Neural progenitor cell (in vitro differentiated cells): ENCODE results near the gene EXOC6B. TPM values are rescaled to one million over a fixed set of nuclear protein-coding genes. Genes with fewer than 3 reads are reported as not detected.

Experiments used
- DNase-seq: peaks from one replicate; pipeline ENCODE4 v3.0.0-alpha.2; 2016; ENCODE audit warnings: low spot score
- H2AFZ ChIP-seq: fragments of 200-600 bp; sonication (generic); replicated peaks from 2 replicates; pipeline ENCODE4 v1.6.1; 2016; ENCODE audit warnings: antibody characterized with exemption
- H3F3A ChIP-seq: fragments of 200-600 bp; sonication (generic); 2 replicates; pipeline ENCODE4 v1.6.1; 2016; ENCODE audit warnings: antibody characterized with exemption, low read depth
- H3K27ac ChIP-seq: fragments of 200-600 bp; sonication (generic); 2 replicates; pipeline ENCODE4 v1.5.1; 2016; ENCODE audit warnings: mild to moderate bottlenecking
- H3K27me3 ChIP-seq: fragments of 200-600 bp; sonication (generic); 2 replicates; pipeline ENCODE4 v1.6.1; 2016; ENCODE audit warnings: mild to moderate bottlenecking, moderate library complexity
- H3K36me3 ChIP-seq: fragments of 200-600 bp; sonication (generic); 2 replicates; pipeline ENCODE4 v1.5.1; 2016
- H3K4me1 ChIP-seq: fragments of 200-600 bp; sonication (generic); 2 replicates; pipeline ENCODE4 v1.6.1; 2016; ENCODE audit warnings: mixed run types
- H3K4me2 ChIP-seq: fragments of 200-600 bp; sonication (generic); 2 replicates; pipeline ENCODE4 v1.6.1; 2016
- H3K4me3 ChIP-seq: fragments of 200-600 bp; sonication (generic); 2 replicates; pipeline ENCODE4 v1.5.1; 2016
- H3K79me2 ChIP-seq: fragments of 200-600 bp; sonication (generic); 2 replicates; pipeline ENCODE4 v1.6.1; 2016; ENCODE audit warnings: low read depth
- H3K9ac ChIP-seq: fragments of 200-600 bp; sonication (generic); 2 replicates; pipeline ENCODE4 v1.6.1; 2016
- H3K9me3 ChIP-seq: fragments of 200-600 bp; sonication (generic); 2 replicates; pipeline ENCODE4 v1.5.1; 2016; ENCODE audit warnings: low read depth
- H4K20me1 ChIP-seq: fragments of 200-600 bp; sonication (generic); 2 replicates; pipeline ENCODE4 v1.6.1; 2016; ENCODE audit warnings: low read depth
- H3K27ac Mint-ChIP-seq: 3 replicates; pipeline ENCODE4 v1.8.0; 2021; ENCODE audit warnings: mixed read lengths
- H3K27me3 Mint-ChIP-seq: 2 replicates; pipeline ENCODE4 v1.8.0; 2022; ENCODE audit warnings: low read depth, mild to moderate bottlenecking, inconsistent platforms, moderate library complexity, mixed read lengths; ENCODE audit not compliant: insufficient read depth
- H3K36me3 Mint-ChIP-seq: 3 replicates; pipeline ENCODE4 v1.8.0; 2021; ENCODE audit warnings: mixed read lengths
- H3K4me1 Mint-ChIP-seq: 3 replicates; pipeline ENCODE4 v1.8.0; 2021; ENCODE audit warnings: mixed read lengths
- H3K4me3 Mint-ChIP-seq: 3 replicates; pipeline ENCODE4 v1.8.0; 2021; ENCODE audit warnings: mild to moderate bottlenecking, moderate library complexity, mixed read lengths
- H3K9me3 Mint-ChIP-seq: 3 replicates; pipeline ENCODE4 v1.8.0; 2020; ENCODE audit warnings: mixed read lengths
- EZH2 ChIP-seq: fragments of 200-600 bp; sonication (generic); IDR thresholded peaks from 2 replicates; pipeline ENCODE4 v1.6.1; 2017; ENCODE audit warnings: antibody characterized with exemption, mild to moderate bottlenecking, moderate library complexity
- EZH2phosphoT487 ChIP-seq: fragments of 200-600 bp; sonication (generic); IDR thresholded peaks from 2 replicates; pipeline ENCODE4 v1.6.1; 2017; ENCODE audit warnings: antibody characterized with exemption
- total RNA-seq: library from RNA; depleted of rRNA; stranded (reverse); fragments of >200 nt; gene quantifications from 2 replicates; pipeline ENCODE4 v1.2.3, GENCODE V29; 2015; ENCODE audit warnings: low replicate concordance
- TF ChIP-seq, protein P1 (sequence below): fragments of 200-600 bp; sonication (generic); IDR thresholded peaks from 2 replicates; pipeline ENCODE4 v1.5.1; 2017; ENCODE audit warnings: antibody characterized with exemption, mild to moderate bottlenecking

EXOC6B gene
- total RNA-seq, 1 donor from 2014 or later: 41.2 TPM

DNA sequence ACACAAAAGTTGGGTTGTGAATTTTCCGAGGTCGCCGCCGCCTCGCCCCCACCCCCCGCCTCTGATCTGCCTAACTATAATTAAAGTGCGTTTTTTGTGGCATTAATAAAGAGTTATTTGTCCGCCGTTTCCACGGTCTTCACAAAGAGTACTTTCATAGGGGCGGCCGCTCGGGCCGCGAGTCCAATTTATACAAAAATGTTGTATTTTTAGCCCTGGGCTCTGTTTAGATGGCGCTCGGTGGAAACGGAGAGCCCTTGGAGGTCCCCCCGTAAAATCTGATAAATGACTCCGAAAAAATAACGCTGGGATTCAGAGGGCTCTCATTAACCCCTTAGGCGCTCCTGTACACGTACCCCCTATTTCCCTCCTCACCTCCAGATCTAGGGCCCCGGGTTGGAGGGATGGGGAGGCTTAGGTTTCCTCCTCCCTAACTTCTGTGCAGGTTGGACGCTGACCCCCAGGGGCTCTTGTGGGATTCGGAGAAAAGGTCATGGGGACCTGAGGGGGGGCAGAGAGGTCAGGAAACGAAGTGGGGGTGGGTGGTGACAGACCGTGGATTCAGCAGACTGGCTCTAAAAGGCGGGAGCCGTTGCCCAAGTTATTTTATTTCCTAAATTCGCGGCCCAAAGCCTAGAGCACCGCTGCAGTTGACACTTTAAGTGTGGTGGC, 680.0 kb downstream of the EXOC6B start:
- Mint-ChIP-seq H3K27ac (no peak overlapping the region), H3K36me3 (no peaks in the 10 kb centered on the region), H3K4me3 (peak overlapping the region; percentile 81), H3K9me3 (peaks cover 2% of the 10 kb centered on the region), H3K4me1 (peaks cover 47% of the 10 kb centered on the region), H3K27me3 (peaks cover 66% of the 10 kb centered on the region)
- H3K9ac ChIP-seq: no peak overlapping the region
- peaks cover 50% of the 10 kb centered on the region for H3K4me1 ChIP-seq
- H3K27ac ChIP-seq: no peak overlapping the region
- no peaks in the 10 kb centered on the region for H3K36me3 ChIP-seq
- no peak for DNase-seq
- H3K9me3 ChIP-seq: no peaks in the 10 kb centered on the region
- peaks cover 45% of the 10 kb centered on the region for H4K20me1 ChIP-seq
- H3K4me2 ChIP-seq: peak overlapping the region; percentile 81
- no peak overlapping the region for H2AFZ ChIP-seq
- H3F3A ChIP-seq: peaks cover 28% of the 10 kb centered on the region
- peak overlapping the region; percentile 61 for H3K4me3 ChIP-seq
- TF ChIP-seq, protein P1, sequence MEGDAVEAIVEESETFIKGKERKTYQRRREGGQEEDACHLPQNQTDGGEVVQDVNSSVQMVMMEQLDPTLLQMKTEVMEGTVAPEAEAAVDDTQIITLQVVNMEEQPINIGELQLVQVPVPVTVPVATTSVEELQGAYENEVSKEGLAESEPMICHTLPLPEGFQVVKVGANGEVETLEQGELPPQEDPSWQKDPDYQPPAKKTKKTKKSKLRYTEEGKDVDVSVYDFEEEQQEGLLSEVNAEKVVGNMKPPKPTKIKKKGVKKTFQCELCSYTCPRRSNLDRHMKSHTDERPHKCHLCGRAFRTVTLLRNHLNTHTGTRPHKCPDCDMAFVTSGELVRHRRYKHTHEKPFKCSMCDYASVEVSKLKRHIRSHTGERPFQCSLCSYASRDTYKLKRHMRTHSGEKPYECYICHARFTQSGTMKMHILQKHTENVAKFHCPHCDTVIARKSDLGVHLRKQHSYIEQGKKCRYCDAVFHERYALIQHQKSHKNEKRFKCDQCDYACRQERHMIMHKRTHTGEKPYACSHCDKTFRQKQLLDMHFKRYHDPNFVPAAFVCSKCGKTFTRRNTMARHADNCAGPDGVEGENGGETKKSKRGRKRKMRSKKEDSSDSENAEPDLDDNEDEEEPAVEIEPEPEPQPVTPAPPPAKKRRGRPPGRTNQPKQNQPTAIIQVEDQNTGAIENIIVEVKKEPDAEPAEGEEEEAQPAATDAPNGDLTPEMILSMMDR: no peak
- peak; percentile 10 for TF ChIP-seq EZH2
- H3K79me2 ChIP-seq: no peaks in the 10 kb centered on the region
- H3K27me3 ChIP-seq: peaks cover 99% of the 10 kb centered on the region

DNA sequence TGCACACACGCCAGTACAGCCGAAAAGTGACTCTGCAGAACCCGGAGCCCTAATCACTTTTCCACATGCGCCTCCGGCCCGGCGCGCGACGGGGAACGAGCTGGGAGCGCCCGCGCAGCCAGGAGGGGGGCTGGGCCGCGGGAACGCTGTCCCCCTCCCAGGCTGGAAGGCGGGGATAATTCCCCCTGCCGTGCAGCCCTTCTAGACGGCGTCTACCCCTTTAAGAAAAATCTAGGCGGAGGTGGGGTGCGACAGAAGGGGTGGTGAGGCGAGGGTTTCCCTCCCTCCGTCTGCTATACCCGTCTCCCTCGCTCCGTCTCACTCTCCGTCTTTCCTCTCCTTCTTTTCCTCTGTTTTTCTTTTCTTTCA, 680.6 kb downstream of the EXOC6B start:
- no peak overlapping the region for H3K9ac ChIP-seq
- H3K79me2 ChIP-seq: no peaks in the 10 kb centered on the region
- H3K27me3 ChIP-seq: peaks cover 99% of the 10 kb centered on the region
- Mint-ChIP-seq H3K4me1 (peaks cover 46% of the 10 kb centered on the region), H3K4me3 (peak overlapping the region; percentile 81), H3K36me3 (no peaks in the 10 kb centered on the region), H3K27ac (no peak overlapping the region), H3K9me3 (peaks cover 2% of the 10 kb centered on the region), H3K27me3 (peaks cover 65% of the 10 kb centered on the region)
- H3K27ac ChIP-seq: no peak overlapping the region
- H4K20me1 ChIP-seq: peaks cover 45% of the 10 kb centered on the region
- TF ChIP-seq EZH2phosphoT487 (no peak), EZH2 (peak; percentile 24)
- H3F3A ChIP-seq: peaks cover 28% of the 10 kb centered on the region
- peaks cover 50% of the 10 kb centered on the region for H3K4me1 ChIP-seq
- no peaks in the 10 kb centered on the region for H3K9me3 ChIP-seq
- H2AFZ ChIP-seq: peak overlapping the region; percentile 74
- H3K4me3 ChIP-seq: peak overlapping the region; percentile 61
- H3K36me3 ChIP-seq: no peaks in the 10 kb centered on the region
- peak; percentile 64 for DNase-seq
- peak overlapping the region; percentile 81 for H3K4me2 ChIP-seq

DNA sequence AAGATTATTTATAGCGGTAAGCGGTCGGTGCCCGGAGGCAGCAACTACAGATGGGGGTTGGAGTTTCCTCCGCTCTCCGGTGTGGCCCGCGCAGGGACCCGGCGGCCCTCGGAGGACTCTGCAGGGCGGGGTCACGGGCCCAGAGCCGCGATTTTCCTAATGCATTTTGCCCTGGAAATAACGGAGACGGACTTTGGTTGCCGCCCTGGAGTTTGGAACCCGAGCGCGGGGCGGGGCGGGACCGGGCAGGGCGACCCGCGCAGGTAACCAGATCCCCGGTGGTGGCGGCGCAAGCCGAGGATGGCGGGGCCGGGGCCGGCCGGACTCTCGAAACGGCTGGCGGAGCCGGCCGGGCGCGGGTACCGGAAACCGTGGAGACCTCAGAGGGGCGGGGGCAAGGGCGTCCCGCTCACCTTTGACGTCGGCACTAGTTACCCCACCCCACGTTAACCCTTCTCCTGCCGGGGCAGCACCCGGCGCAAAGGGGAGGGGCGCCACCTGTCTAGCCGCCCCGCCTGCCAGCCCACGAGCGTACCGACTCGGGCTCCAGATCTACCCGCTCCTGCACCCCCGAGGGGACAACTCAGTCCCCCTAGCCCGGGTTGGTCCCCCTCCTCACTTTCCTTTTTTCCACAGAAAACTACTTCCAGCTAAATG, 681.1 kb downstream of the EXOC6B start:
- no peak overlapping the region for H3K27ac Mint-ChIP-seq
- no peak overlapping the region for H3K9ac ChIP-seq
- H3K4me3 Mint-ChIP-seq: peak overlapping the region; percentile 81
- H3K36me3 Mint-ChIP-seq: no peaks in the 10 kb centered on the region
- H3K27me3 Mint-ChIP-seq: peaks cover 61% of the 10 kb centered on the region
- peaks cover 2% of the 10 kb centered on the region for H3K9me3 Mint-ChIP-seq
- H3K4me3 ChIP-seq: peak overlapping the region; percentile 61
- H3K4me2 ChIP-seq: peak overlapping the region; percentile 81
- H3K27me3 ChIP-seq: peaks cover 99% of the 10 kb centered on the region
- H3K36me3 ChIP-seq: no peaks in the 10 kb centered on the region
- no peak overlapping the region for H3K27ac ChIP-seq
- peak; percentile 84 for DNase-seq
- TF ChIP-seq EZH2phosphoT487 (peak; percentile 66), EZH2 (peak; percentile 25)
- TF ChIP-seq, protein P1: no peak
- H3K79me2 ChIP-seq: no peaks in the 10 kb centered on the region
- peaks cover 41% of the 10 kb centered on the region for H3K4me1 Mint-ChIP-seq
- peaks cover 41% of the 10 kb centered on the region for H4K20me1 ChIP-seq
- H3K4me1 ChIP-seq: peaks cover 45% of the 10 kb centered on the region
- no peaks in the 10 kb centered on the region for H3K9me3 ChIP-seq
- peaks cover 28% of the 10 kb centered on the region for H3F3A ChIP-seq
- H2AFZ ChIP-seq: peak overlapping the region; percentile 74

DNA sequence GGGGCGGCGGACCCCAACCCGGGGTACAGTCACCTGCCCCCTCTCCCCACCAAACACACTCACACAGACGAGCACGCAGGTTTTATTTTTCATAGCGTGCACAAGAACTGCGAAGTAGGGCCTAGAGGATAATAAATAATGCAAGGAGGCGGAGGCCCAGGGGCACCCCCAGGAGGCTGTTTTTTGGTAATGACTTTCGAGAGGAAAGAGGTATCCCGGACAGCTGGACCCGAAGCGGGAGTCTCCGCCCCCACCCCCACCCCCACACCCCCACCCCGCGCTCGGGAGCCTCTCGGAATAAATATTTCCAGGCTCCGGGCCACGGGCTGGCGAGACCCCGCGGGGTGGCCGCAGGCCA, 681.6 kb downstream of the EXOC6B start:
- H3K27ac Mint-ChIP-seq: no peak overlapping the region
- H3K36me3 ChIP-seq: no peaks in the 10 kb centered on the region
- H3K27ac ChIP-seq: no peak overlapping the region
- no peaks in the 10 kb centered on the region for H3K9me3 ChIP-seq
- peak overlapping the region; percentile 61 for H3K4me3 ChIP-seq
- H3K79me2 ChIP-seq: no peaks in the 10 kb centered on the region
- peak overlapping the region; percentile 81 for H3K4me2 ChIP-seq
- TF ChIP-seq EZH2phosphoT487 (peak; percentile 10), EZH2 (no peak)
- peak overlapping the region; percentile 74 for H2AFZ ChIP-seq
- peaks cover 28% of the 10 kb centered on the region for H3F3A ChIP-seq
- H3K9ac ChIP-seq: no peak overlapping the region
- H3K27me3 Mint-ChIP-seq: peaks cover 60% of the 10 kb centered on the region
- peak overlapping the region; percentile 86 for H3K4me3 Mint-ChIP-seq
- H3K27me3 ChIP-seq: peaks cover 99% of the 10 kb centered on the region
- H3K4me1 ChIP-seq: peaks cover 44% of the 10 kb centered on the region
- peaks cover 36% of the 10 kb centered on the region for H4K20me1 ChIP-seq
- peaks cover 2% of the 10 kb centered on the region for H3K9me3 Mint-ChIP-seq
- DNase-seq: no peak
- peaks cover 36% of the 10 kb centered on the region for H3K4me1 Mint-ChIP-seq
- H3K36me3 Mint-ChIP-seq: no peaks in the 10 kb centered on the region
